ENCODE data around the gene TTF2. TPM values are rescaled to one million over a fixed set of nuclear protein-coding genes. Genes with fewer than 3 reads are reported as not detected.
"Not testable (repeated sequence)": the region's sequence is repeated elsewhere in the genome, so short reads cannot be mapped to it uniquely, and the experiment has no call there.

The TTF2 gene
- total RNA-seq, 1 donor from 2014 or later: 36.1 TPM

DNA sequence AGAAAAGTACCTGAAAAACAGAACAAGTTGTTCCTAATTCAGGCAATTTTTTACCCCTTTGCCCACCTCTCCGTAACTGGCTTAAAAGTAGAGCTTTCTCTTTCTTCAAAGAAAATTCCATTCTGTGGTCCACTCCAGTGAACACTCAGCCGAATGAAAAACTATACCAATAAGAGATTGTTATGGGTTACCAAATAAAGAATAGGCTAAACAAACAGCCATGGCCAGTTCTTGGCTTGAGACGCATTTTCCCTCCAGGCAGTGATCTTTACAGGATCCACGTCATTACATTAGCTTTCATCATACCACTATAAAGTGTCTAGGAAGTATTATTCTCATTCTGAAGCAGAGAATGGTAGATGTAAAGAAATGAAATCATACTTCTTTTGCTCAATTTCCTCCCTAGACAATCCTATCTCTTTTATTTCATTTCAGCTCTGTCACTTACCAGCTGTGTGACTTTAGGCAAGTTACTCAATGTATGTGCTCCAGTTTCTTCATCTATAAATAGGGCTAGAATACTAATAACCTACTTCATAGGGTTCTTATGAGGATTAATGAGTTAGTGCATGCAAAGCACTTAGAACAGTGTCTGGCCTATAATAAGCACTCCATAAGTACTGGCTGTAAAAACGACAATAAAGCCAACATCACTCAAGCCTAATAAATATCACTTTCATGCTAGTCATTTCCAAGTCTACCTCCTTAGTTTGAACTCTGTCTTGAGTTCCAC lies 87.9 kb downstream of the TTF2 start:
- Histone ChIP-seq H3K4me2 (no peak overlapping the region), H3K27ac (no peak overlapping the region), H3F3A (ENCODE audit: low read depth) (no peaks in the 10 kb centered on the region), H3K4me1 (no peaks in the 10 kb centered on the region), H3K4me3 (no peak overlapping the region), H3K9ac (no peak overlapping the region), H3K36me3 (no peaks in the 10 kb centered on the region), H2AFZ (replicated peaks) (no peak overlapping the region), H3K79me2 (ENCODE audit: low read depth) (no peaks in the 10 kb centered on the region), H3K9me3 (ENCODE audit: low read depth) (no peaks in the 10 kb centered on the region), H4K20me1 (ENCODE audit: low read depth) (no peaks in the 10 kb centered on the region), H3K27me3 (no peaks in the 10 kb centered on the region)
- Mint-ChIP-seq H3K27me3 (ENCODE audit: insufficient read depth, low read depth) (peaks cover 2% of the 10 kb centered on the region), H3K4me3 (no peak overlapping the region), H3K9me3 (peaks cover 9% of the 10 kb centered on the region), H3K4me1 (peaks cover 34% of the 10 kb centered on the region), H3K36me3 (no peaks in the 10 kb centered on the region), H3K27ac (no peak overlapping the region)
- TF ChIP-seq EZH2phosphoT487 (IDR thresholded peaks at IDR 0.05): no peak
- TF ChIP-seq EZH2 (IDR thresholded peaks at IDR 0.05): no peak
- TF ChIP-seq, protein P1, sequence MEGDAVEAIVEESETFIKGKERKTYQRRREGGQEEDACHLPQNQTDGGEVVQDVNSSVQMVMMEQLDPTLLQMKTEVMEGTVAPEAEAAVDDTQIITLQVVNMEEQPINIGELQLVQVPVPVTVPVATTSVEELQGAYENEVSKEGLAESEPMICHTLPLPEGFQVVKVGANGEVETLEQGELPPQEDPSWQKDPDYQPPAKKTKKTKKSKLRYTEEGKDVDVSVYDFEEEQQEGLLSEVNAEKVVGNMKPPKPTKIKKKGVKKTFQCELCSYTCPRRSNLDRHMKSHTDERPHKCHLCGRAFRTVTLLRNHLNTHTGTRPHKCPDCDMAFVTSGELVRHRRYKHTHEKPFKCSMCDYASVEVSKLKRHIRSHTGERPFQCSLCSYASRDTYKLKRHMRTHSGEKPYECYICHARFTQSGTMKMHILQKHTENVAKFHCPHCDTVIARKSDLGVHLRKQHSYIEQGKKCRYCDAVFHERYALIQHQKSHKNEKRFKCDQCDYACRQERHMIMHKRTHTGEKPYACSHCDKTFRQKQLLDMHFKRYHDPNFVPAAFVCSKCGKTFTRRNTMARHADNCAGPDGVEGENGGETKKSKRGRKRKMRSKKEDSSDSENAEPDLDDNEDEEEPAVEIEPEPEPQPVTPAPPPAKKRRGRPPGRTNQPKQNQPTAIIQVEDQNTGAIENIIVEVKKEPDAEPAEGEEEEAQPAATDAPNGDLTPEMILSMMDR (IDR thresholded peaks at IDR 0.05): no peak
- no peak for DNase-seq (ENCODE audit: low spot score)

DNA sequence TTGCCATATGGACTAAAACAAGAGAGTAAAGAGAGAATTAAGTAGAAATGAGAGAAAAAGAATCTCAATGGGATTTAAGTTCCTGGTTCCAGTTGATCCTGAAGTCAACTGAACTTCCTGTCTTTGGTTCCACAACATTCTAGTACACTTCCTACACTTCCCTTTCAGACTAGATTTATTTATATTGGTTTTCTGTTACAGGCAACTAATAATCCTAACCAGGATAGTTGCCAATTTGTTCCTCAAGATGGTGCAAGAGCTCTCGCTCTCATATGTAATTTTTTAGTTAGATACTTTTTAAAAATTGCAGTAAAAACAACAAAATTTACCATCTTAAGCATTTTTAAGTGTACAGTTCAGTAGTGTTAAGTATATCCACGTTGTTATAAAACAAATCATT lies 90.2 kb downstream of the TTF2 start:
- no peaks in the 10 kb centered on the region for H3K36me3 ChIP-seq
- H3K4me2 ChIP-seq: no peak overlapping the region
- Mint-ChIP-seq H3K4me1 (peaks cover 34% of the 10 kb centered on the region), H3K27ac (no peak overlapping the region), H3K9me3 (peaks cover 9% of the 10 kb centered on the region), H3K27me3 (ENCODE audit: insufficient read depth, low read depth) (peaks cover 2% of the 10 kb centered on the region), H3K4me3 (no peak overlapping the region), H3K36me3 (no peaks in the 10 kb centered on the region)
- no peaks in the 10 kb centered on the region for H3K9me3 ChIP-seq (ENCODE audit: low read depth)
- no peaks in the 10 kb centered on the region for H3F3A ChIP-seq (ENCODE audit: low read depth)
- H2AFZ ChIP-seq (replicated peaks): no peak overlapping the region
- no peaks in the 10 kb centered on the region for H3K27me3 ChIP-seq
- no peak overlapping the region for H3K9ac ChIP-seq
- H3K4me1 ChIP-seq: no peaks in the 10 kb centered on the region
- no peak for TF ChIP-seq EZH2 (IDR thresholded peaks at IDR 0.05)
- TF ChIP-seq, protein P1 (IDR thresholded peaks at IDR 0.05): no peak
- no peak for TF ChIP-seq EZH2phosphoT487 (IDR thresholded peaks at IDR 0.05)
- DNase-seq (ENCODE audit: low spot score): no peak
- H3K4me3 ChIP-seq: no peak overlapping the region
- no peak overlapping the region for H3K27ac ChIP-seq
- H3K79me2 ChIP-seq (ENCODE audit: low read depth): no peaks in the 10 kb centered on the region
- H4K20me1 ChIP-seq (ENCODE audit: low read depth): no peaks in the 10 kb centered on the region

DNA sequence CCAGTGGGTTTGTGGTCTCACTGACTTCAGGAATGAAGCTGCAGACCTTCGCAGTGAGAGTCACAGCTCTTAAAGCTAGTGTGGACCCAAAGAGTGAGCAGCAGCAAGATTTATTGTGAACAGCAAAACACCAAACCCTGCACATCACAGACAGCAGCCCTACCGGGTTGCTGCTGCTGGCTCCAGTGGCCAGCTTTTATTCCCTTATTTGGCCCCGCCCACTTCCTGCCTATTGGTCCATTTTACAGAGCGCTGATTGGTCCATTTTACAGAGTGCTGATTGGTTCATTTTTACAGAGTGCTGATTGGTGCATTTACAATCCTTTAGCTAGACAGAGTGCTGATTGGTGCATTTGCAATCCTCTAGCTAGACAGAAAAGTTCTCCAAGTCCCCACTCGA lies 91.2 kb downstream of the TTF2 start:
- not testable (repeated sequence) for H3K36me3 Mint-ChIP-seq; H4K20me1 ChIP-seq (ENCODE audit: low read depth); DNase-seq (ENCODE audit: low spot score); H3K4me1 ChIP-seq; H3K27ac ChIP-seq; H3K4me3 ChIP-seq; H3K27me3 ChIP-seq; H3K27me3 Mint-ChIP-seq (ENCODE audit: insufficient read depth, low read depth); H3K4me2 ChIP-seq; H3K9ac ChIP-seq; H3F3A ChIP-seq (ENCODE audit: low read depth); H3K9me3 Mint-ChIP-seq; H3K79me2 ChIP-seq (ENCODE audit: low read depth); H3K9me3 ChIP-seq (ENCODE audit: low read depth); H2AFZ ChIP-seq (replicated peaks); H3K27ac Mint-ChIP-seq; H3K36me3 ChIP-seq; H3K4me3 Mint-ChIP-seq
- H3K4me1 Mint-ChIP-seq: peaks cover 29% of the 10 kb centered on the region

MicroRNAs within 50 kb of the gene (microRNA counts, 767-probe panel; counts per million panel counts)
- microRNA hsa-miR-942: 460 counts per million, percentile 90 among the panel's probes with 10 or more counts

Small RNA genes lying within 50 kb of the gene (microRNA-seq; reads per million reads assigned to microRNA genes)
- 28.9 reads per million, percentile 59 among the genes with 10 or more reads in this experiment for gene MIR942

Small RNA genes lying within 50 kb of the gene (small RNA-seq; reads per million reads assigned to genes)
- 1.0 reads per million, percentile 78 among the genes with 10 or more reads in this experiment for gene MIR942

Other genes starting within 250 kb of the TTF2 start
- gene PTGFRN, start 150.4 kb upstream of the TTF2 start, total RNA-seq (ENCODE audit: low replicate concordance): 41.5 and 53.2 TPM in 2 replicates
- gene CD101, start 58.6 kb upstream of the TTF2 start, total RNA-seq (ENCODE audit: low replicate concordance): 0.28 and 0.41 TPM in 2 replicates
- gene TRIM45, start 61.4 kb downstream of the TTF2 start, total RNA-seq (ENCODE audit: low replicate concordance): 15.7 and 19.0 TPM in 2 replicates
- 0.11 and 0.22 TPM in 2 replicates for gene VTCN1, start 150.6 kb downstream of the TTF2 start, total RNA-seq (ENCODE audit: low replicate concordance)